Mesodermal cell (in vitro differentiated cells): ENCODE data around the gene GALR2.
A peak's percentile ranks its signal among the peaks of the same experiment; 100 is the strongest.

Experiments used
- H3K27ac ChIP-seq: 2 replicates; pipeline ENCODE4 v1.7.0; 2013; ENCODE audit warnings: mild to moderate bottlenecking, low read depth, low read length, moderate library complexity; ENCODE audit not compliant: severe bottlenecking
- H3K36me3 ChIP-seq: 2 replicates; pipeline ENCODE4 v1.7.1; 2013; ENCODE audit warnings: mild to moderate bottlenecking, low read length, moderate library complexity; ENCODE audit not compliant: control insufficient read depth, insufficient read depth
- H3K4me1 ChIP-seq: one replicate; pipeline ENCODE4 v1.7.1; 2013; ENCODE audit warnings: mild to moderate bottlenecking, low read length; ENCODE audit not compliant: insufficient read depth, control insufficient read depth, poor library complexity, severe bottlenecking
- H3K4me3 ChIP-seq: 2 replicates; pipeline ENCODE4 v1.7.0; 2013; ENCODE audit warnings: low read length, control low read depth, mild to moderate bottlenecking; ENCODE audit not compliant: insufficient read depth, poor library complexity, severe bottlenecking; ENCODE audit errors: extremely low read depth
- H3K9me3 ChIP-seq: 2 replicates; pipeline ENCODE4 v1.7.1; 2013; ENCODE audit warnings: mild to moderate bottlenecking, low read length, moderate library complexity; ENCODE audit not compliant: control insufficient read depth
- WGBS, 2 experiments: methylation state at CpG; one replicate each; pipeline ENCODE4 v1.1.5; 2013; ENCODE audit warnings: missing lambda C conversion rate in 2 of 2; ENCODE audit not compliant: insufficient coverage in 2 of 2; 5-methylcytosine and 5-hydroxymethylcytosine counted together

The GALR2 gene

DNA sequence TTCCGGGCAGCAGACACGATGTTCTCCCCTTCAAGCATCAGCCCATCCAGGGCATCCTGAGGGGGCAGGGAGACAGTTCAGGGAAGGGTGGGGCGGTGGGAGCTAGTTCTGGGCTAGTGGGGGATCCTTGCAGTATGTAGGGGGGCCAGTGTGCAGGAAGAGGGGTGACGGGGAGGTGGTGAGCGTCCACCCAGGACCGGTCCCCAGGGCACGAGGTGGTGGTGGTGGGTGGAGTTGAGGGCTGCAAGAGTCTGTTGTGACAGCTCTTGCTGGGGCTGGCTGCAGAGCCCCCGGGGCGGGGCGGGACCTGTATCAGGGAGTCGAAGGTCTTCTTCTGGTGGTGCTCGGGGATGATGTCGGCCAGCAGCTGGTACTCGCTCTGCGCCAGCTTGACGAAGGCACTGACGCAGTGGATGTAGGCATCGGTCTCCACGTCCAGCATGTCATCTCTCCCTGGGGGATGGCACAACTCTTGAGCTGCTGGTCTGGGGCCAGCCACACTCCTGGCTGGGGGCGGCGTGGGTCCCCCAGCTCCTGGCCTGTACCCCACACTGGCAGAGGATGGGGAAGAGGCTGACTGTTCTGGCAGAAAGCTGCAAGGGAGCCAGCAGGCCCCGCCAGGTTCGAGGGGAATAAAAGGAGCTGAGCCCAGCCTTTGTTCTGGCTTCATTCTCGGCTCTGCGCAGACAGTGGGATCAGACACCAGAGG is 14.4 kb downstream of the GALR2 start:
- H3K9me3 ChIP-seq, result no peaks in the 10 kb centered on the region
- peaks cover 97% of the 10 kb centered on the region for H3K36me3 ChIP-seq
- H3K27ac ChIP-seq, result no peak overlapping the region
- 96 to 97% methylated on average over 20 to 24 of the region's 25 CpGs for WGBS, 2 experiments
- H3K4me3 ChIP-seq, result no peak overlapping the region
- no peaks in the 10 kb centered on the region for H3K4me1 ChIP-seq

DNA sequence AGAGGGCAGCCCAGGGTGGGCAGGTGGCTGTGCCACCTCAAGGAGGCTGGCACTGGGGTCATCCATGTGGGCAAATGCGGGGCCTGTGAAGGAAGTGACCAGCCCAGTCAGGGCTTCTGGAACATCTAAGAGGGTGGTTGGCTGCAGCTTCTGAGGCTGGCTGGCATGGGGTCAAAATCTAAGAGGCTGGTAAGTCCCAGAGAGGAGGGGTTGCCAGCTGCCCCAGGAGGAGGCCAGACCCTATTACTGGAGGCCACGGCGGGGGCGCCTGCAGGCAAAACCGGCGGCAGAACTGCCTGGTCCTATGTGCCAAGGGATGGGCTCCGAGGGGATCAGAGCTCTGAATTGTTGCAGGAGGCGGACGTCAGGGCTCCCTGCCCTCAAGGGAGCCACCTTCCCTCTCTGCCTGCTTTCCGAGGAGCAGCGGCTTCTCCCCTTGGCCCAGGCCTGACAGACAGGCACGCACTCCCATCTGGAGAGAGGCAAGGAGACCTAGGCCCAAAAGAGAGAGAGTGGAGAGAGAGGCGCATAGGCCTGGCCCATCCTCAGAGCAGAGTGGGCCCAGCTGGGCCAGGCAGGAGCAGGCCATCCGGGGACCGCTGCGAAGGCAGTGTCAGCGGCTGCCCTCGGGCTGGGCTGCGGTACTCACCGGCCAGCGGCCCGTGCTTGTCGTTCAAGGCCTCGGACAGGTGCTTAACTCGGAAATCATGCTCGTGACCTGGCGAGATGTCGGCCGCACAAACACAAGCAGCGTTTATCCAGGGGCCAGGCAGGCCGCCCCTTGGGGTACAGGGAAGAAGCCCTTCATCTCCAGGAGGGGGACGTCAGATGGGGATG is 15.3 kb downstream of the GALR2 start:
- H3K36me3 ChIP-seq, result peaks cover 97% of the 10 kb centered on the region

GRCh38 chr17:76090517-76091129 is 16.0 kb downstream of the GALR2 start:
- H3K9me3 ChIP-seq, result no peaks in the 10 kb centered on the region
- peaks cover 97% of the 10 kb centered on the region for H3K36me3 ChIP-seq
- H3K4me1 ChIP-seq, result no peaks in the 10 kb centered on the region
- 94 to 96% methylated on average over 12 to 15 of the region's 17 CpGs for WGBS, 2 experiments
- H3K27ac ChIP-seq, result no peak overlapping the region
- H3K4me3 ChIP-seq, result no peak overlapping the region

More for the DNA sequence above, 15.3 kb downstream of the GALR2 start:
- H3K9me3 ChIP-seq, result no peaks in the 10 kb centered on the region
- H3K4me3 ChIP-seq, result no peak overlapping the region
- no peak overlapping the region for H3K27ac ChIP-seq
- WGBS, 2 experiments, result 98 to 99% methylated on average over 22 to 30 of the region's 32 CpGs
- H3K4me1 ChIP-seq, result no peaks in the 10 kb centered on the region

- Histone ChIP-seq H3K4me1 (no peaks in the 10 kb centered on the region), H3K27ac (no peak overlapping the region), H3K4me3 (no peak overlapping the region), H3K9me3 (no peaks in the 10 kb centered on the region), H3K36me3 (peaks cover 97% of the 10 kb centered on the region)
- WGBS, 2 experiments, result 84 to 88% methylated on average over 13 to 16 of the region's 23 CpGs
These were observed 17.1 kb downstream of the GALR2 start for GRCh38 chr17:76091526-76092286.

- WGBS, 2 experiments, result 95% methylated on average over 13 to 20 of the region's 20 CpGs
- peaks cover 97% of the 10 kb centered on the region for H3K36me3 ChIP-seq
These were observed 18.2 kb downstream of the GALR2 start for GRCh38 chr17:76092526-76093413.

DNA sequence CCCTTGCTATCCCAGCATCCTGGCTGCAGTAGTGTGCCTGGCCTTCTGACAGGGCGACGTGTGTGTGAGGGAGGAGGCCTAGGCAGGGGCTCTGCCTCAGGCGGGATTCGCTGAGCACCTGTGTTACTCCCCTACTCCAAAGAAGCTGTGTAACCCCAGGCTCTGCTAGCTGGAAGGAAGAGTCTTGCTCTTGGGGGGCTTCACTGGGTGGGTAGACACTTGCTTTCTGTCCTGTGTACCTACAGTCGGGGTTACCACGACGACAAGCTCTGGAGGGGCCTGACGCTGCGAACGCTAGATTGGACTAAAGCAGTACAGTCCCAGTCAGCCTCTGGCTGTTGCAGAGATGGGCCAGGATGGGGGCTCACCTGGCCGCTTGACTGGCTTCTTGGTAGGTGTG is 19.5 kb downstream of the GALR2 start:
- H3K4me1 ChIP-seq, result no peaks in the 10 kb centered on the region
- WGBS, 2 experiments, result 90 to 92% methylated on average over 9 to 11 of the region's 11 CpGs
- H3K27ac ChIP-seq, result no peak overlapping the region
- H3K4me3 ChIP-seq, result no peak overlapping the region
- H3K9me3 ChIP-seq, result no peaks in the 10 kb centered on the region
- peaks cover 97% of the 10 kb centered on the region for H3K36me3 ChIP-seq

More at GRCh38 chr17:76092526-76093413, 18.2 kb downstream of the GALR2 start:
- Histone ChIP-seq H3K4me1 (no peaks in the 10 kb centered on the region), H3K27ac (no peak overlapping the region), H3K9me3 (no peaks in the 10 kb centered on the region), H3K4me3 (no peak overlapping the region)

DNA sequence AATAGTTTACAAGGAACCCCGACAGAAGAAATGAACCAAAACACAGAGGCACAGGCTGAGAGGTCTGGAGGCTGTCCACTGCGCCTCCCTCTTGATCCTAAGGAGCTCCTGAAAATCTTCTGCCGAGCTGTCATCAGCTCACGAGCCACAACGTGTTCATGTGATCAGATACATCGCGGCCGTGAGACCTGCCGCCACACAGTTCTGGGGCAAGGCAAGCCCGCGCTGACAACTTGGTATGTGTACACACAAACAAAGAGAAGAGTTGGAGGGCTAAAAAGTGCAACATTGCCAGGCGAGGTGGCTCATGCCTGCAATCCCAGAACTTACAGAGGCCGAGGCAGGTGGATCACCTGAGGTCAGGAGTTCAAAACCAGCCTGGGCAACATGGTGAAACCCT is 21.4 kb downstream of the GALR2 start:
- Histone ChIP-seq H3K4me3 (no peak overlapping the region), H3K9me3 (no peaks in the 10 kb centered on the region), H3K4me1 (no peaks in the 10 kb centered on the region), H3K27ac (no peak overlapping the region), H3K36me3 (peaks cover 99% of the 10 kb centered on the region)
- 89 to 94% methylated on average over 6 to 13 of the region's 13 CpGs for WGBS, 2 experiments

- H3K36me3 ChIP-seq, result peaks cover 95% of the 10 kb centered on the region
- peaks cover 5% of the 10 kb centered on the region for H3K4me1 ChIP-seq
- H3K27ac ChIP-seq, result no peak overlapping the region
- H3K4me3 ChIP-seq, result no peak overlapping the region
- H3K9me3 ChIP-seq, result no peaks in the 10 kb centered on the region
- 98% methylated on average over 17 to 18 of the region's 19 CpGs for WGBS, 2 experiments
These were observed 23.2 kb downstream of the GALR2 start for GRCh38 chr17:76097716-76098295.

DNA sequence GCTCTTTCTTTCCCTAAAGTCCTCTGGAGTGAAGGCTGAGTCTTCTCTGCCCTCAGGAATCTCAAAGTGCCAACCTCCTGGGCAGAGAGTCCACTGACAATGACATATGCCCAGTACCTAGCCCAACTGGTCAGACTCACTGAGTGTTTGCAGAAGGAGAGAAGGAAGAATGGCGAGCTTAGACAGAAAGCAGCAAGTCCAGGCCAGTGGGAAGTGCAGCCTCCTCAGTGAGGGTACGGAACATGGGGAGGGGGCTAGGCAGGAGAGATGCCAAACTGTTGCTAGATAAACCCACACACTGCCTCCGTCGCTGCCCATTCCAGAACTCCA is 28.3 kb downstream of the GALR2 start:
- no peaks in the 10 kb centered on the region for H3K9me3 ChIP-seq
- 0 to 11% methylated on average over 3 to 4 of the region's 4 CpGs for WGBS, 2 experiments
- peaks cover 45% of the 10 kb centered on the region for H3K36me3 ChIP-seq
- peaks cover 5% of the 10 kb centered on the region for H3K4me1 ChIP-seq
- H3K27ac ChIP-seq, result peak overlapping the region; percentile 76
- H3K4me3 ChIP-seq, result peak overlapping the region; percentile 85
